Stimulated activated naive CD8-positive, alpha-beta T cell treated with anti-CD3 and anti-CD28 coated beads, Interleukin-15, amount 100 ng/mL, for 72 hours (primary cell): Measurements from ENCODE around the gene ZMIZ2.

Experiments used
- ATAC-seq: fragments of 150-1000 bp; cut with Tn5 transposase; 2 replicates; pipeline ENCODE4 v1.10.0; 2021; ENCODE audit warnings: mild to moderate bottlenecking, moderate library complexity
- DNase-seq, 2 donors: peaks; one replicate each; pipeline ENCODE4 v3.0.0; 2021 to 2022
- H3K27ac Mint-ChIP-seq, 2 donors: one replicate each; pipeline ENCODE4 v1.8.0; 2022; ENCODE audit warnings: mild to moderate bottlenecking in 2 of 2, mixed read lengths in 2 of 2, moderate library complexity in 2 of 2
- H3K27me3 Mint-ChIP-seq: one replicate; pipeline ENCODE4 v1.8.0; 2022; ENCODE audit warnings: mixed read lengths
- H3K4me1 Mint-ChIP-seq: one replicate; pipeline ENCODE4 v1.8.0; 2022; ENCODE audit warnings: mild to moderate bottlenecking, mixed read lengths
- H3K4me3 Mint-ChIP-seq, 2 donors: one replicate each; pipeline ENCODE4 v1.8.0; 2022; ENCODE audit warnings: mild to moderate bottlenecking in 2 of 2, mixed read lengths in 2 of 2, moderate library complexity in 1 of 2
- H3K9me3 Mint-ChIP-seq, 2 donors: one replicate each; pipeline ENCODE4 v1.8.0; 2022; ENCODE audit warnings: mixed read lengths in 2 of 2

Gene ZMIZ2

DNA sequence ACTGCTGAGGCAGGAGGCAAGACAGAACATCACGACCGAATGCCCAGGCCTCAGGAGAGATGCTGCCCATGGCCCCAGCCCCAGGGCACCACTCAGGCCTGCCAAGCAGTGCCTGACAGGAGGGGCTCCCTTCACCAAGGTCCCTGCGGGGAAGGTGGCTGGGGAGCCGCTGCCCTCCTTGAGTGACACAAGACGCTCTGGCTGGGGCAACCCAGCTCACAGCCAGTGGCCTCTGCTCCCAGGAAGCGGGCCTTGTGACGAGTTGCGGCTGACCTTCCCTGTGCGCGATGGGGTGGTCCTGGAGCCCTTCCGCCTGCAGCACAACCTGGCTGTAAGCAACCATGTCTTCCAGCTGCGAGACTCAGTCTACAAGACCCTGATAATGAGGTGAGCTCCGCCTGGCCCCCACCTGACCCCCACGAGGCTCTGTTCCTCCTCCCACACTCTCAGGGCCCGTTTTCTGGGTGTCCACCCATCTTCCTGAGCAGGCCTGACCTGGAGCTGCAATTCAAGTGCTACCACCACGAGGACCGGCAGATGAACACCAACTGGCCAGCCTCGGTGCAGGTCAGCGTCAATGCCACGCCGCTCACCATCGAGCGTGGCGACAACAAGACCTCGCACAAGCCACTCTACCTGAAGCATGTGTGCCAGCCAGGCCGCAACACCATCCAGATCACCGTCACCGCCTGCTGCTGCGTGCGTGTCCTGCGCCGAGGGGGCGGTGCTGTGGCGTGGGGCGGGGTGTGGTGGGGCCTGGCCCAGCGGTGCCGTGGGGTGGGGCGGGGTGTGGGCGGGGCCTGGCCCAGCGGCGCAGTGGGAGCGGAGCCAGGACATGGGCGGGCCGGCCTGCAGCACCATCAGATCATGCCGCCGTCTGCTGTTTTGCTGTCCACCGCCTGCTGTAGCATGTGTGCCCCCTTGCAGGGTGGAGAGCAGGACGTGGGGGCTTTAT lies 12.8 kb downstream of the ZMIZ2 start:
- H3K9me3 Mint-ChIP-seq = no peaks in the 10 kb centered on the region
- H3K4me1 Mint-ChIP-seq = no peaks in the 10 kb centered on the region
- ATAC-seq (peak; percentile 33), DNase-seq (no peak)
- no peaks in the 10 kb centered on the region for H3K27me3 Mint-ChIP-seq
- H3K4me3 Mint-ChIP-seq = no peak overlapping the region
- peak overlapping the region in 1 of 2 donors; percentile 94 for H3K27ac Mint-ChIP-seq

DNA sequence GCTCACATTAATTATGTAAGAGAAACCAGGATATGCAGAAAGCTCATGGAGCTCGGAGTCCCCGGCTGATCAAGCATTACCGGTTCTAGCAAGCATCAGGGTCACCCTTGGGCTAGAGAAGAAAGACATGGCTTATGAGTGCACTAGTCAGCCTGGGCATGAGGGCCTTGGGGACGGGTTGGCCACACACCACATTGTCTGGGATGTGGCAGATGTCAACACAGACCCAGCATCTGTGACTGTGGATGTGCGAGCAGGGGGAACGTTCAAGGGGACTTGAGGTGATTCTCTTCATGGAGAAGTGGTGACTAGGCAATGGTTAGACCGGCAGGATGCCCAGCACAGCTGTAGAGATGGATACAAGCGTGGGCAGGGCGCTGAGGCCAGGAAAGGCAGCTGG lies 13.7 kb downstream of the ZMIZ2 start:
- Mint-ChIP-seq H3K27ac (no peak overlapping the region), H3K4me1 (peaks cover 3% of the 10 kb centered on the region), H3K4me3 (no peak overlapping the region), H3K27me3 (no peaks in the 10 kb centered on the region), H3K9me3 (no peaks in the 10 kb centered on the region)
- ATAC-seq (no peak), DNase-seq (no peak)

GRCh38 chr7:44762726-44763522 lies 14.3 kb downstream of the ZMIZ2 start:
- ATAC-seq (no peak), DNase-seq (no peak)
- no peaks in the 10 kb centered on the region for H3K27me3 Mint-ChIP-seq
- H3K4me3 Mint-ChIP-seq = no peak overlapping the region
- H3K9me3 Mint-ChIP-seq = no peaks in the 10 kb centered on the region
- H3K27ac Mint-ChIP-seq = peak overlapping the region in 1 of 2 donors; percentile 96
- H3K4me1 Mint-ChIP-seq = peaks cover 10% of the 10 kb centered on the region

DNA sequence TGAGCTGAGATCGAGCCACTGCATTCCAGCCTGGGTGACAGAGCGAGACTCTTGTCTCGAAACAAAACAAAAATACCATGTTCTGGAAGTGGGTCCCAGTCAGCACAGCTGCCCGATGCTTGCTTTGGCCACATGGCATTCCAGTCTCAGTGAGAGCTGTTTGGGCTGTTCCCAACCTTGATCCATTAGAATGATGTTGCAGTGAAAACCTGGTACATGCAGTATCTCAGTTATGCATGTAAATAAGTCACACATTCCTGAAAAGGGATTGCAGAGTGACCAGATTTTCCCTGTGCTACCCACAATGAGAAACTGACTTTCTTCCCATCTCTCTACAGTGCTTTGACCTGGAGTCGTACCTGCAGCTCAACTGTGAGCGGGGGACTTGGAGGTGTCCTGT lies 15.4 kb downstream of the ZMIZ2 start:
- Mint-ChIP-seq H3K4me3 (no peak overlapping the region), H3K4me1 (peaks cover 21% of the 10 kb centered on the region), H3K9me3 (no peaks in the 10 kb centered on the region), H3K27ac (peak overlapping the region in 1 of 2 donors; percentile 65), H3K27me3 (no peaks in the 10 kb centered on the region)
- ATAC-seq (no peak), DNase-seq (no peak)

DNA sequence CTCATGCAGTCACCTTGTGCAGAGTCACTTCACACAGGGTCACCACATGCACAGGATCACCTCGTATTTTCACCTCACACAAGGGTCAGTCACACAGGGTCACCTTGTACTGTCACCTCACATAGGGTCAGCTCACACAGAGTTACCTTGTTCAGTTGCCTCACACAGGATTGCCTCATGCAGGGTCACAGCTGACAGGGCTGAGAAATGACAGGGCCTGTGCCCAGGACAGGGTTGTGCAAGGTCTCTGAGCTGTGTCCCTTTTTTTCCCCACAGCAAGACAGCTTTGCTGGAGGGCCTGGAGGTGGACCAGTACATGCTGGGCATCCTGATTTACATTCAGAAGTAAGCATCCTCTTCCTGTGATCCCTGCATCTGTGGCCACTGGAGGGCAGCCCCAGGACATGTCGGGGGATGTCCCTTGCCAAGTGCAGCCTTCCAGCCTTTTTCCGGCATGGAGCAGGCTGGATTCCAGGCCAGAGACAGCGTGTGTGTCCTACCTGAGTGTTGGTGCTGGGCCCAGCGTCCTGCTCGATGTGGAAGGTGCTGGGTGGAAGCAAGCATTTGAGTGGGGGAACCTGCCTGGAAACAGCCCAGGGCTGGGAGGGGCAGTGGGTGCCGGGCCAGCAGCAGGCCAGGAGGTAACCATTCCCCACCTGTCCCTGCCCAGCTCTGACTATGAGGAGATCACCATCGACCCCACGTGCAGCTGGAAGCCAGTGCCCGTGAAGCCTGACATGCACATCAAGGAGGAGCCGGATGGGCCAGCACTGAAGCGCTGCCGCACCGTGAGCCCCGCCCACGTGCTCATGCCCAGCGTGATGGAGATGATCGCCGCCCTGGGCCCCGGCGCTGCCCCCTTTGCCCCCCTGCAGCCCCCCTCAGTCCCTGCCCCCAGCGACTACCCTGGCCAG lies 16.3 kb downstream of the ZMIZ2 start:
- no peaks in the 10 kb centered on the region for H3K9me3 Mint-ChIP-seq
- no peak for DNase-seq
- H3K4me1 Mint-ChIP-seq = peaks cover 30% of the 10 kb centered on the region
- H3K27ac Mint-ChIP-seq = peak overlapping the region in 1 of 2 donors; percentile 42
- H3K27me3 Mint-ChIP-seq = no peaks in the 10 kb centered on the region
- ATAC-seq = no peak
- no peak overlapping the region for H3K4me3 Mint-ChIP-seq

- Mint-ChIP-seq H3K4me3 (no peak overlapping the region), H3K27ac (peak overlapping the region; percentile 31 to 82), H3K4me1 (peaks cover 38% of the 10 kb centered on the region), H3K27me3 (no peaks in the 10 kb centered on the region), H3K9me3 (no peaks in the 10 kb centered on the region)
- ATAC-seq (no peak), DNase-seq (no peak)
These were observed 17.1 kb downstream of the ZMIZ2 start for GRCh38 chr7:44765579-44766415.

GRCh38 chr7:44766416-44766801 lies 17.8 kb downstream of the ZMIZ2 start:
- peaks cover 44% of the 10 kb centered on the region for H3K4me1 Mint-ChIP-seq

DNA sequence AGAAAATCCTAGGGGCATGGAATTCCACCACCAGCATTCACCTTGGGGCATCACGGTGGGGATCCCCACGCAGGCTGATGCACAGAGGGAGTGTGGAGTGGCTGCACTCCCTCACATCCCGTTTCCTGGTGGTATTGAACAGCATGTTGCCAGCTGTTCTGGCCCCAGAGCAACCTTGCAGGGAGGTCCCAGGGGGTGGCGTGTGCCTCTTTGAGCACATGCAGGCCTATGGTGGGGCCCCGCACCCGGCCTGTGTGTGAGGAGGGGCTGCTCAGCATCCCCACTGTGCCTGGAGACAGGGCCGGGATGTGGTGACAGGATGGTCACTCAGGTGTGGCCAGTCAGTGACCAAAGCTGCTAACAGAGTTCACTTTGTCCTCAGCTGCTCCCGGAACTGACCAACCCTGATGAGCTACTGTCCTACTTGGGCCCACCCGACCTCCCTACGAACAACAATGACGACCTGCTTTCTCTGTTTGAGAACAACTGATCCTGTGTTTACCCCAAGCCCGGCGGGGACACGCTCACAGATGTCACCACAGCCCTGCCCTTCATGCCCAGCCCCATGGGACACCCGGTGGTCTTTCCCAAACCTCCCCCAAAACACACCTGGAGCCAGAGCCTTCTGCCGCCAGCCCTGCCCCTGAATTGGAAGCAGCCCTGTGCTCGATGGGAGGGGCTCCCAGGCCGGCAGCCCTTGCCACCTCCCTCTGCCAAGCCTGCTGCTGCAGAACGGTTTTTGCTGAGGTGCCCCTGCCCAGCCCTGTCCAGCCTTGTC lies 18.7 kb downstream of the ZMIZ2 start:
- Mint-ChIP-seq H3K4me1 (peaks cover 50% of the 10 kb centered on the region), H3K27ac (no peak overlapping the region), H3K27me3 (no peaks in the 10 kb centered on the region), H3K9me3 (no peaks in the 10 kb centered on the region), H3K4me3 (no peak overlapping the region)
- ATAC-seq (no peak), DNase-seq (no peak)

More at GRCh38 chr7:44766416-44766801, 17.8 kb downstream of the ZMIZ2 start:
- DNase-seq = no peak
- Mint-ChIP-seq H3K9me3 (no peaks in the 10 kb centered on the region), H3K27ac (no peak overlapping the region), H3K4me3 (peak overlapping the region in 1 of 2 donors; percentile 10), H3K27me3 (no peaks in the 10 kb centered on the region)
- no peak for ATAC-seq

GRCh38 chr7:44767912-44768627 lies 19.4 kb downstream of the ZMIZ2 start:
- peaks cover 50% of the 10 kb centered on the region for H3K4me1 Mint-ChIP-seq
- no peak overlapping the region for H3K4me3 Mint-ChIP-seq
- no peaks in the 10 kb centered on the region for H3K27me3 Mint-ChIP-seq
- ATAC-seq = peak; percentile 29
- no peaks in the 10 kb centered on the region for H3K9me3 Mint-ChIP-seq
- peak overlapping the region in 1 of 2 donors; percentile 34 for H3K27ac Mint-ChIP-seq
- DNase-seq = no peak

DNA sequence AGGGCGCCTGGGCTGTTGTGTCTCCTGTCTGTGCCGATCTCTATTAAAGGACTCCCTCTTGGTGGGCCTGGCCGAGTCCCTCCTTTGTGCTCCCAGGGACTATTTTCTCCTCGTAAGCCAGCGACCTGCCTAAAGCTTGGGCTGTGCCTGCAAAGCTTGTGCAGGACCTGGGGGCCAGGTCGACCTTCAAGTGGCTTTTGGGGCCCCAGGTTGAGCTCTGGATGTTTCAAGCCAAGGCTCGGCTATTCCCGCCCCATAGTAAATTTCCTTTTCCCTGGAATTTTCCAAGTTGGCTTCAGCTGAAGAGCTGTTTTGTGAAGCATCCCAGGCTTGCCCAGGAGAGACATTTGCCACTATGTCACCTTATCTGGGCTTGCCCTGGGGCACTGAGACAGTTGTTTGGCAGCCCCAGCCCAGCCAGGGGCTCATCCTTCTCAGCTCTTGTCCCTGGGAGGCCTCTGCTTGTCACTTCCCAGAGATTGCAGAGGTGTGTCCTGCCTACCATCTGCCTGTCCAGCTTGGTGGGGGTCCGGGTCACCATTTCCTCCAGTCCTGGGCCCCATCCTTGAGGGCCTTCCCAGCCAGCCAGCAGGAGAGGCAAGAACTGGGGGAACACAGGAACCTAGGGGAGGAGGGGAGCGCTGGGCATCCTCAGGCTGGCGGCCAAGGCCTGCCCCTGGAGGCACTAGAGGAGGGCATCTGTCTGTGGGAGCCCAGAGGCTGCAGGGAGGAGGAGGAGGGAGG lies 20.2 kb downstream of the ZMIZ2 start:
- Mint-ChIP-seq H3K9me3 (no peaks in the 10 kb centered on the region), H3K4me1 (peaks cover 50% of the 10 kb centered on the region), H3K4me3 (no peak overlapping the region), H3K27ac (peak overlapping the region in 1 of 2 donors; percentile 72), H3K27me3 (no peaks in the 10 kb centered on the region)
- DNase-seq = no peak
- no peak for ATAC-seq

GRCh38 chr7:44769376-44769775 lies 20.7 kb downstream of the ZMIZ2 start:
- DNase-seq (no peak), ATAC-seq (peak; percentile 19)
- no peaks in the 10 kb centered on the region for H3K27me3 Mint-ChIP-seq
- no peaks in the 10 kb centered on the region for H3K9me3 Mint-ChIP-seq
- H3K4me3 Mint-ChIP-seq = no peak overlapping the region
- no peak overlapping the region for H3K27ac Mint-ChIP-seq
- H3K4me1 Mint-ChIP-seq = peaks cover 50% of the 10 kb centered on the region

DNA sequence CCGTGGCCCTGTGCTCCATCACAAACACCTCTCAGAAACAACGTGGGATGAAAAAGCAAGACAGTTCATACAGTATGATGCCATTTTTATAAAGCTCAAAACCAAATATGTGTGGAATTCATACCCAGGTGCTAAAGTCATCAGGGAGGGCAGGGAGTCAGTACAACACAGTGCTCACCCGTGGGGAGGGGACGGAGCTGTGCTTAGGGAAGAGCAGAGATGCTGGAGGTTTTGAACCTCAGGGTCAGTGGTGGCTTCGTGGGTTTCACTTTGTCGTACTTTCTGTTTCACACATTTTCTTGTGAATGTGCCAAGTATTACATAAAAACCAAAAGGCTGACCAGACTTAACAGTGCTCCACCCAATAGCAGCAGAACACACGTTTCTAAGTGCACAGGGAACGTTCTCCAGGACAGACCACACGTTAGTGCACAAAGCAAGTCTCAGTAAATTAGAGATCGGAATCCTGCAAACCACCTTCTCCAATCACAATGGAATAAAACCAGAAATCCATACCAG lies 21.2 kb downstream of the ZMIZ2 start:
- no peaks in the 10 kb centered on the region for H3K9me3 Mint-ChIP-seq
- peak overlapping the region; percentile 40 to 82 for H3K27ac Mint-ChIP-seq
- H3K27me3 Mint-ChIP-seq = no peaks in the 10 kb centered on the region
- no peak overlapping the region for H3K4me3 Mint-ChIP-seq
- peaks cover 50% of the 10 kb centered on the region for H3K4me1 Mint-ChIP-seq
- ATAC-seq (peak; percentile 78), DNase-seq (peak in 1 of 2 donors; percentile 42)
